Panc1 (cell line): ENCODE data around the gene ASTN2. TPM values are rescaled to one million over a fixed set of nuclear protein-coding genes. Genes with fewer than 3 reads are reported as not detected.

Source experiments
- ATAC-seq: fragments of 200-7000 bp; cut with Tn5 transposase; 2 replicates; pipeline ENCODE4 v1.9.1; 2020; ENCODE audit warnings: mild to moderate bottlenecking, moderate library complexity
- BruUV-seq: library from RNA; stranded (reverse); fragments of 400-500 nt; replicated peaks from 2 replicates; lab custom pipeline; 2021; lab: Mats Ljungman, UMichigan
- CTCF ChIA-PET: fragments of 300-600 bp; sonication (Branson Sonifier 250); formaldehyde crosslinking; loops from one replicate; lab custom pipeline; 2022; ENCODE audit warnings: antibody characterized with exemption; lab: Charles Lee
- POLR2A ChIA-PET: fragments of 300-600 bp; sonication (Branson Sonifier 250); formaldehyde crosslinking; loops from one replicate; lab custom pipeline; 2022; ENCODE audit warnings: antibody characterized with exemption; lab: Charles Lee
- DNase-seq: peaks from one replicate; pipeline ENCODE4 v3.0.0-alpha.2; 2010; ENCODE audit warnings: low read depth, low spot score
- H3K27ac ChIP-seq: 2 replicates; pipeline ENCODE4 v1.5.1; 2011; ENCODE audit warnings: mild to moderate bottlenecking, low read length, inconsistent platforms
- H3K27me3 ChIP-seq: fragments of 200-500 bp; sonication (Bioruptor generic); 2 replicates; pipeline ENCODE4 v1.6.0; 2014; ENCODE audit warnings: low read length, inconsistent platforms; ENCODE audit not compliant: control insufficient read depth, insufficient read depth
- H3K36me3 ChIP-seq: fragments of 200-500 bp; sonication (Bioruptor generic); 2 replicates; pipeline ENCODE4 v1.5.1; 2014; ENCODE audit warnings: inconsistent platforms, mild to moderate bottlenecking, low read length, moderate library complexity; ENCODE audit not compliant: control insufficient read depth, insufficient read depth
- H3K4me1 ChIP-seq: 2 replicates; pipeline ENCODE4 v1.5.1; 2011; ENCODE audit warnings: inconsistent platforms, mild to moderate bottlenecking, low read length, moderate library complexity; ENCODE audit not compliant: control insufficient read depth, insufficient read depth
- H3K4me3 ChIP-seq, 2 experiments: 2 replicates each; pipeline ENCODE4 v1.5.1; 2011 to 2012; ENCODE audit warnings: low read depth in 2 of 2, low read length in 2 of 2, mild to moderate bottlenecking in 2 of 2, inconsistent platforms in 1 of 2, moderate library complexity in 1 of 2
- H3K9me3 ChIP-seq: fragments of 200-500 bp; sonication (Bioruptor generic); 2 replicates; pipeline ENCODE4 v1.5.1; 2014; ENCODE audit warnings: low read depth, mild to moderate bottlenecking, inconsistent platforms, low read length, moderate library complexity; ENCODE audit not compliant: control insufficient read depth, insufficient read depth
- CTCF ChIP-seq: fragments of 450-650 bp; IDR thresholded peaks from 2 replicates; pipeline ENCODE4 v1.5.1; 2017; ENCODE audit warnings: mild to moderate bottlenecking
- POLR2AphosphoS5 ChIP-seq: IDR thresholded peaks from 2 replicates; pipeline ENCODE4 v1.6.1; 2012; ENCODE audit warnings: mild to moderate bottlenecking, low read depth, low read length, moderate library complexity
- SIN3A ChIP-seq: IDR thresholded peaks from 2 replicates; pipeline ENCODE4 v1.6.1; 2012; ENCODE audit warnings: low read depth, mild to moderate bottlenecking, low read length, moderate library complexity, borderline replicate concordance; ENCODE audit not compliant: insufficient read depth
- TCF7L2 ChIP-seq: IDR thresholded peaks from 2 replicates; pipeline ENCODE4 v1.6.1; 2011; ENCODE audit warnings: mild to moderate bottlenecking, low read depth, low read length, inconsistent platforms
- in situ Hi-C: cut with HindIII; loops from 2 replicates; pipeline ENCODE4 v1.10.0; 2016; ENCODE audit warnings: low sequenced_read_pairs, low pct_unique_long_range_greater_than_20kb
- intact Hi-C: fragments of 100-400 bp; cut with micrococcal nuclease; formaldehyde crosslinking; loops from one replicate; pipeline ENCODE4 v1.10.0; 2022; ENCODE audit not compliant: unreplicated experiment
- total RNA-seq: library from RNA; stranded (reverse); gene quantifications from one replicate; pipeline ENCODE4 v1.2.1, GENCODE V29; 2021; ENCODE audit not compliant: unreplicated experiment
- TF ChIP-seq, protein P1 (sequence below), 2 experiments: IDR thresholded peaks; 2 replicates each; pipeline ENCODE4 v1.6.1; 2011 to 2012; ENCODE audit warnings: low read depth in 2 of 2, control low read depth in 1 of 2, low read length in 1 of 2, mild to moderate bottlenecking in 1 of 2, moderate library complexity in 1 of 2; ENCODE audit not compliant: insufficient read depth in 1 of 2

The ASTN2 gene
- total RNA-seq, 1 experiment from 2014 or later, result 3.9 TPM

DNA sequence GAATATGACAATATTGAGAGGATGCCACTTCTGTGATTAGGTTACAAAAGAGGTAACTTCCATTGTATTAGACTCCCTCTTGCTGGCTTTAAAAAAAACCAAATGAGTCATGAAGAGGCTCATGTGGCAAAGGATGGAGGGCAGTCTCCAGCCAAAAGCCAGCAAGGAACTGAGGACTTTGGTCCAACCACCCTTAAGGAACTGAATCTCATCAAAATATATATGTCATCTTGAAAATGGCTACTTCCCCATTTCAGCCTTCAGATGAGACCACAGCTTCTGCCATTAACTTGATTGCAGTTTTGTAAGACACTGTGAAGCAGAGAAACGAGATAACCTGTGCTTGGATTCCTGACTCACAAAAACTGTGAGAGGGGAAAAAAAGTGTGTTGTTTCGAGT is 743.3 kb downstream of the ASTN2 start:
- no peaks in the 10 kb centered on the region for H3K36me3 ChIP-seq
- BruUV-seq, result no TSS peak
- no peak for ATAC-seq
- in situ Hi-C loops, result no loop called here
- no peaks in the 10 kb centered on the region for H3K9me3 ChIP-seq
- no peaks in the 10 kb centered on the region for H3K27me3 ChIP-seq
- intact Hi-C loops, result no loop called here
- TF ChIP-seq, protein P1, sequence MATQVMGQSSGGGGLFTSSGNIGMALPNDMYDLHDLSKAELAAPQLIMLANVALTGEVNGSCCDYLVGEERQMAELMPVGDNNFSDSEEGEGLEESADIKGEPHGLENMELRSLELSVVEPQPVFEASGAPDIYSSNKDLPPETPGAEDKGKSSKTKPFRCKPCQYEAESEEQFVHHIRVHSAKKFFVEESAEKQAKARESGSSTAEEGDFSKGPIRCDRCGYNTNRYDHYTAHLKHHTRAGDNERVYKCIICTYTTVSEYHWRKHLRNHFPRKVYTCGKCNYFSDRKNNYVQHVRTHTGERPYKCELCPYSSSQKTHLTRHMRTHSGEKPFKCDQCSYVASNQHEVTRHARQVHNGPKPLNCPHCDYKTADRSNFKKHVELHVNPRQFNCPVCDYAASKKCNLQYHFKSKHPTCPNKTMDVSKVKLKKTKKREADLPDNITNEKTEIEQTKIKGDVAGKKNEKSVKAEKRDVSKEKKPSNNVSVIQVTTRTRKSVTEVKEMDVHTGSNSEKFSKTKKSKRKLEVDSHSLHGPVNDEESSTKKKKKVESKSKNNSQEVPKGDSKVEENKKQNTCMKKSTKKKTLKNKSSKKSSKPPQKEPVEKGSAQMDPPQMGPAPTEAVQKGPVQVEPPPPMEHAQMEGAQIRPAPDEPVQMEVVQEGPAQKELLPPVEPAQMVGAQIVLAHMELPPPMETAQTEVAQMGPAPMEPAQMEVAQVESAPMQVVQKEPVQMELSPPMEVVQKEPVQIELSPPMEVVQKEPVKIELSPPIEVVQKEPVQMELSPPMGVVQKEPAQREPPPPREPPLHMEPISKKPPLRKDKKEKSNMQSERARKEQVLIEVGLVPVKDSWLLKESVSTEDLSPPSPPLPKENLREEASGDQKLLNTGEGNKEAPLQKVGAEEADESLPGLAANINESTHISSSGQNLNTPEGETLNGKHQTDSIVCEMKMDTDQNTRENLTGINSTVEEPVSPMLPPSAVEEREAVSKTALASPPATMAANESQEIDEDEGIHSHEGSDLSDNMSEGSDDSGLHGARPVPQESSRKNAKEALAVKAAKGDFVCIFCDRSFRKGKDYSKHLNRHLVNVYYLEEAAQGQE (IDR thresholded peaks at IDR 0.05; ENCODE audit: insufficient read depth in 1 of 2, low read depth in 2 of 2, low read length in 1 of 2), result no peak
- no peak for TF ChIP-seq TCF7L2
- TF ChIP-seq CTCF, result no peak
- TF ChIP-seq POLR2AphosphoS5, result no peak
- no peak for TF ChIP-seq SIN3A
- H3K4me3 ChIP-seq, result no peak overlapping the region
- no peak for DNase-seq
- POLR2A ChIA-PET, result no interaction called here
- H3K4me1 ChIP-seq, result no peaks in the 10 kb centered on the region
- H3K27ac ChIP-seq, result no peak overlapping the region
- CTCF ChIA-PET, result no interaction called here

DNA sequence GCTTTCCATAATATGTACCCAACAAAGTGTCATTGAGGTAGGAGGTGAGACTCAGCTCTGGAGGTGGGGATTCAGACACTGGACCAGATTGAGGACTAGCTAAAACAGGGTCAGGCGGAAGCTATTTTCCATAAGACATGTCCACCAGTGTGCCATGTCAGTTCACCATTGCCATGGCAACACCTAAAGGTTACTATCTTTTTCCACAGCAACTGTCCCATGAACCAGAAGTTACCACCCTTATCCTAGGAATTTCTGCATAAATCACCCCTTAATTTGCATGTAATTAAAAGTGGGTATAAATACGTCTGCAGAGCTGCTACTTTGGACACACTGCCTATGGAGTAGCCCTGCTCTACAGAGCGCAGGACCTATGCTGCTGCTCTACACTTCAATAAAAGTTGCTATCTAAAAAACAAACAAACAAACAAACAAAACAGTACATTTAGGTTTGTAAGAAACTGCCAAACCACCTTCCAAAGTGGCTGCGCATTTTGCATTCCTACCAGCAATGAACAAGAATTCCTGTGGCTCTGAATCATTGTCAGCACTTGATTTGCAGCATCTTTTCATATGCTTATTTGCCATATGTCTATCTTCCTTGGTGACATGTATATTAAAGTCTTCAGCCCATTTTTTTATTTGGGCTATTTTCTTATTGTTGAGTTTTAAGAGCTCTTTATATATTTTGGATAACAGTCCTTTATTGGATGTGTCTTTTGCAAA is 745.7 kb downstream of the ASTN2 start:
- DNase-seq, result no peak

More for the DNA sequence above, 745.7 kb downstream of the ASTN2 start:
- Histone ChIP-seq H3K4me1 (no peaks in the 10 kb centered on the region), H3K27ac (no peak overlapping the region), H3K36me3 (no peaks in the 10 kb centered on the region), H3K27me3 (no peaks in the 10 kb centered on the region), H3K9me3 (no peaks in the 10 kb centered on the region), H3K4me3 (no peak overlapping the region)
- intact Hi-C loops (no loop called here), in situ Hi-C loops (no loop called here)
- TF ChIP-seq, protein P1 (IDR thresholded peaks at IDR 0.05; ENCODE audit: insufficient read depth in 1 of 2, low read depth in 2 of 2, low read length in 1 of 2), result no peak
- TF ChIP-seq CTCF (no peak), POLR2AphosphoS5 (no peak), TCF7L2 (no peak), SIN3A (no peak)
- no peak for ATAC-seq
- CTCF ChIA-PET, result no interaction called here
- no TSS peak for BruUV-seq
- POLR2A ChIA-PET, result no interaction called here
